Hematopoietic multipotent progenitor cell treated with erythropoietin and hydrocortisone succinate and interleukin-3 and kit ligand, for 8 days (in vitro differentiated cells): ENCODE data around the gene BMP3.
"Not testable (repeated sequence)": the region's sequence is repeated elsewhere in the genome, so short reads cannot be mapped to it uniquely, and the experiment has no call there.

ENCODE experiments used
- DNase-seq: peaks from one replicate; pipeline ENCODE4 v3.0.0-alpha.2; 2015

BMP3 gene

GRCh38 chr4:81030061-81030980 is at the start of gene BMP3:
Gene BMP3, plus strand, starts transcription at chr4:81030708. Its CDS starts 577 bp downstream, at chr4:81031285.
- no peak for DNase-seq

GRCh38 chr4:80986011-80986410 is 44.5 kb upstream of the BMP3 start:
- no peak for DNase-seq

GRCh38 chr4:80989921-80990544 is 40.5 kb upstream of the BMP3 start:
- DNase-seq: peak; percentile 68

GRCh38 chr4:80990851-80991250 is 39.7 kb upstream of the BMP3 start:
- DNase-seq: no peak

GRCh38 chr4:80999943-81000342 is 30.6 kb upstream of the BMP3 start:
- no peak for DNase-seq

GRCh38 chr4:81003597-81004111 is 26.9 kb upstream of the BMP3 start:
- DNase-seq: no peak

GRCh38 chr4:81007417-81007816 is 23.1 kb upstream of the BMP3 start:
- DNase-seq: no peak

- not testable (repeated sequence) for DNase-seq
These were observed 13.9 kb upstream of the BMP3 start for GRCh38 chr4:81016566-81016965.

GRCh38 chr4:81019006-81019405 is 11.5 kb upstream of the BMP3 start:
- no peak for DNase-seq

- DNase-seq: no peak
These were observed 9.2 kb upstream of the BMP3 start for GRCh38 chr4:81021142-81021944.

- DNase-seq: no peak
These were observed 8.5 kb upstream of the BMP3 start for GRCh38 chr4:81021981-81022380.

GRCh38 chr4:81023484-81023883 is 7.0 kb upstream of the BMP3 start:
- DNase-seq: no peak

- no peak for DNase-seq
These were observed 678 bp downstream of the BMP3 start for GRCh38 chr4:81030981-81031791.

- DNase-seq: no peak
These were observed 1.5 kb downstream of the BMP3 start for GRCh38 chr4:81031796-81032551.

GRCh38 chr4:81032771-81033684 is 2.5 kb downstream of the BMP3 start:
- no peak for DNase-seq

- DNase-seq: no peak
These were observed 8.3 kb downstream of the BMP3 start for GRCh38 chr4:81038636-81039350.

- DNase-seq: no peak
These were observed 9.0 kb downstream of the BMP3 start for GRCh38 chr4:81039351-81039972.

GRCh38 chr4:81040012-81040659 is 9.6 kb downstream of the BMP3 start:
- DNase-seq: peak; percentile 46
